Neural progenitor cell (in vitro differentiated cells): Measurements from ENCODE around the gene GFY. TPM values are rescaled to one million over a fixed set of nuclear protein-coding genes. Genes with fewer than 3 reads are reported as not detected.

ENCODE experiments used
- DNase-seq: peaks from one replicate; pipeline ENCODE4 v3.0.0-alpha.2; 2016; ENCODE audit warnings: low spot score
- H2AFZ ChIP-seq: fragments of 200-600 bp; sonication (generic); replicated peaks from 2 replicates; pipeline ENCODE4 v1.6.1; 2016; ENCODE audit warnings: antibody characterized with exemption
- H3F3A ChIP-seq: fragments of 200-600 bp; sonication (generic); 2 replicates; pipeline ENCODE4 v1.6.1; 2016; ENCODE audit warnings: antibody characterized with exemption, low read depth
- H3K27ac ChIP-seq: fragments of 200-600 bp; sonication (generic); 2 replicates; pipeline ENCODE4 v1.5.1; 2016; ENCODE audit warnings: mild to moderate bottlenecking
- H3K27me3 ChIP-seq: fragments of 200-600 bp; sonication (generic); 2 replicates; pipeline ENCODE4 v1.6.1; 2016; ENCODE audit warnings: mild to moderate bottlenecking, moderate library complexity
- H3K36me3 ChIP-seq: fragments of 200-600 bp; sonication (generic); 2 replicates; pipeline ENCODE4 v1.5.1; 2016
- H3K4me1 ChIP-seq: fragments of 200-600 bp; sonication (generic); 2 replicates; pipeline ENCODE4 v1.6.1; 2016; ENCODE audit warnings: mixed run types
- H3K4me2 ChIP-seq: fragments of 200-600 bp; sonication (generic); 2 replicates; pipeline ENCODE4 v1.6.1; 2016
- H3K4me3 ChIP-seq: fragments of 200-600 bp; sonication (generic); 2 replicates; pipeline ENCODE4 v1.5.1; 2016
- H3K79me2 ChIP-seq: fragments of 200-600 bp; sonication (generic); 2 replicates; pipeline ENCODE4 v1.6.1; 2016; ENCODE audit warnings: low read depth
- H3K9ac ChIP-seq: fragments of 200-600 bp; sonication (generic); 2 replicates; pipeline ENCODE4 v1.6.1; 2016
- H3K9me3 ChIP-seq: fragments of 200-600 bp; sonication (generic); 2 replicates; pipeline ENCODE4 v1.5.1; 2016; ENCODE audit warnings: low read depth
- H4K20me1 ChIP-seq: fragments of 200-600 bp; sonication (generic); 2 replicates; pipeline ENCODE4 v1.6.1; 2016; ENCODE audit warnings: low read depth
- H3K27ac Mint-ChIP-seq: 3 replicates; pipeline ENCODE4 v1.8.0; 2021; ENCODE audit warnings: mixed read lengths
- H3K27me3 Mint-ChIP-seq: 2 replicates; pipeline ENCODE4 v1.8.0; 2022; ENCODE audit warnings: low read depth, mild to moderate bottlenecking, inconsistent platforms, moderate library complexity, mixed read lengths; ENCODE audit not compliant: insufficient read depth
- H3K36me3 Mint-ChIP-seq: 3 replicates; pipeline ENCODE4 v1.8.0; 2021; ENCODE audit warnings: mixed read lengths
- H3K4me1 Mint-ChIP-seq: 3 replicates; pipeline ENCODE4 v1.8.0; 2021; ENCODE audit warnings: mixed read lengths
- H3K4me3 Mint-ChIP-seq: 3 replicates; pipeline ENCODE4 v1.8.0; 2021; ENCODE audit warnings: mild to moderate bottlenecking, moderate library complexity, mixed read lengths
- H3K9me3 Mint-ChIP-seq: 3 replicates; pipeline ENCODE4 v1.8.0; 2020; ENCODE audit warnings: mixed read lengths
- CTCF ChIP-seq: fragments of 200-600 bp; sonication (generic); IDR thresholded peaks from 2 replicates; pipeline ENCODE4 v1.5.1; 2017; ENCODE audit warnings: antibody characterized with exemption, mild to moderate bottlenecking
- EZH2 ChIP-seq: fragments of 200-600 bp; sonication (generic); IDR thresholded peaks from 2 replicates; pipeline ENCODE4 v1.6.1; 2017; ENCODE audit warnings: antibody characterized with exemption, mild to moderate bottlenecking, moderate library complexity
- EZH2phosphoT487 ChIP-seq: fragments of 200-600 bp; sonication (generic); IDR thresholded peaks from 2 replicates; pipeline ENCODE4 v1.6.1; 2017; ENCODE audit warnings: antibody characterized with exemption
- total RNA-seq: library from RNA; depleted of rRNA; stranded (reverse); fragments of >200 nt; gene quantifications from 2 replicates; pipeline ENCODE4 v1.2.3, GENCODE V29; 2015; ENCODE audit warnings: low replicate concordance

GFY gene
- total RNA-seq, 1 donor from 2014 or later: not detected

GRCh38 chr19:49427339-49427738 is 2.2 kb downstream of the GFY start:
- H3K4me3 ChIP-seq: no peak overlapping the region
- TF ChIP-seq EZH2phosphoT487: no peak
- no peak for TF ChIP-seq EZH2
- TF ChIP-seq CTCF: no peak
- H3K4me2 ChIP-seq: no peak overlapping the region
- no peak overlapping the region for H3K9ac ChIP-seq
- H3K27ac ChIP-seq: no peak overlapping the region
- no peaks in the 10 kb centered on the region for H3K36me3 ChIP-seq
- no peak overlapping the region for H2AFZ ChIP-seq
- H3K4me3 Mint-ChIP-seq: peak overlapping the region; percentile 47
- peaks cover 66% of the 10 kb centered on the region for H3F3A ChIP-seq
- H3K36me3 Mint-ChIP-seq: no peaks in the 10 kb centered on the region
- peaks cover 14% of the 10 kb centered on the region for H3K9me3 Mint-ChIP-seq
- H3K27ac Mint-ChIP-seq: no peak overlapping the region
- H3K27me3 Mint-ChIP-seq: peaks cover 70% of the 10 kb centered on the region
- H3K27me3 ChIP-seq: peaks cover 96% of the 10 kb centered on the region
- no peak for DNase-seq
- H3K4me1 ChIP-seq: peaks cover 39% of the 10 kb centered on the region
- H3K9me3 ChIP-seq: no peaks in the 10 kb centered on the region
- H3K4me1 Mint-ChIP-seq: peaks cover 63% of the 10 kb centered on the region
- no peaks in the 10 kb centered on the region for H3K79me2 ChIP-seq
- no peaks in the 10 kb centered on the region for H4K20me1 ChIP-seq

- Histone ChIP-seq H3K79me2 (no peaks in the 10 kb centered on the region), H3K9me3 (no peaks in the 10 kb centered on the region), H3K4me1 (peaks cover 40% of the 10 kb centered on the region), H3K27ac (no peak overlapping the region), H3K27me3 (peaks cover 96% of the 10 kb centered on the region), H3K9ac (no peak overlapping the region), H3K36me3 (no peaks in the 10 kb centered on the region), H3K4me2 (peak overlapping the region; percentile 93), H2AFZ (peak overlapping the region; percentile 30), H3F3A (peaks cover 67% of the 10 kb centered on the region), H3K4me3 (peak overlapping the region; percentile 50), H4K20me1 (no peaks in the 10 kb centered on the region)
- Mint-ChIP-seq H3K27me3 (peaks cover 67% of the 10 kb centered on the region), H3K4me1 (peaks cover 58% of the 10 kb centered on the region), H3K36me3 (no peaks in the 10 kb centered on the region), H3K9me3 (peaks cover 14% of the 10 kb centered on the region), H3K4me3 (peak overlapping the region; percentile 87), H3K27ac (peak overlapping the region; percentile 46)
- TF ChIP-seq CTCF (no peak), EZH2 (peak; percentile 56)
- peak; percentile 80 for DNase-seq
These were observed 2.8 kb downstream of the GFY start for GRCh38 chr19:49427855-49428546.

DNA sequence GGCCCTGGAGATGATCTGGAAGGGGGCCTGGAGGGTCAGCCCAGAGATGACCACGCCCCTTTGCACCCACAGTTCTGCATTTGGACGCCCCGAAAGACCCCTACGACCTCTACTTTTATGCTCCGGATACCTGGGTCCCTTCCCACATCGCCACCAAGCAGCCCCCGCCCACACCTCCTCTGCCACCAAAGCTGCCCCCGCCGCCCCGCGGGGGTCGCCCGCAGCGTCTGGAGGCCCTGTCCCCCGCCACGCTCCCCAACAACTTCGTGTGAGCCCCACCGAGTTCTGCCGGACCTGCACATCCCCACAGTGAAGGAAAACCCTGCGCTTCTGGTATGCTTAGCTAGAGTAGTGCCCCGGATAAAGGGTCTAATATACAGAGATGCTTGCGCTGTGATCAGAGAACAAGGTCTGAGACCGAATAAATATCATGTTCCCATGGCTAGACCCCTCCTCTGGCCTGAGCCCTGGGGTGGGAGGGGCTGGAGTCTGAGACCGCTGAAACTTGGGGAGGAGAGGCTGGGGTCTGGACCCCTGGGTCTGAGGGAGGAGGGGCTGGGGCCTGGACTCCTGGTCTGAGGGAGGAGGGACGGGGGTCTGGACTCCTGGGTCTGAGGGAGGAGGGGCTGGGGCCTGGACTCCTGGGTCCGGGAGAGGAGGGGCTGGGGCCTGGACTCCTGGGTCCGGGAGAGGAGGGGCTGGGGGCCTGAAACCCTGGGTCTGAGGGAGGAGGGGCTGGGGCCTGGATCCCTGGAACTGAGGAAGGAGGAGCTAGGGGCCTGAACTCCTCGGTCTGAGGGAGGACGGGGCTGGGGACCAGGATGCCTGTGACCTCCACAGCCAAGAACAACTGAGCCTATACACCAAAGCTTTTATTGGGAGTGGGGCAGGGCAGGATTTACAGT is 3.6 kb downstream of the GFY start:
- no peaks in the 10 kb centered on the region for H3K9me3 ChIP-seq
- H3K9ac ChIP-seq: no peak overlapping the region
- H3K27me3 ChIP-seq: peaks cover 96% of the 10 kb centered on the region
- Mint-ChIP-seq H3K27me3 (peaks cover 67% of the 10 kb centered on the region), H3K27ac (peak overlapping the region; percentile 46), H3K36me3 (peaks cover 2% of the 10 kb centered on the region), H3K9me3 (peaks cover 17% of the 10 kb centered on the region), H3K4me3 (peak overlapping the region; percentile 87), H3K4me1 (peaks cover 54% of the 10 kb centered on the region)
- DNase-seq: peak; percentile 62
- H4K20me1 ChIP-seq: no peaks in the 10 kb centered on the region
- TF ChIP-seq EZH2: no peak
- TF ChIP-seq EZH2phosphoT487: no peak
- TF ChIP-seq CTCF: no peak
- H3K79me2 ChIP-seq: no peaks in the 10 kb centered on the region
- H3K36me3 ChIP-seq: no peaks in the 10 kb centered on the region
- H2AFZ ChIP-seq: peak overlapping the region; percentile 30
- peaks cover 32% of the 10 kb centered on the region for H3K4me1 ChIP-seq
- H3F3A ChIP-seq: peaks cover 60% of the 10 kb centered on the region
- peak overlapping the region; percentile 50 for H3K4me3 ChIP-seq
- H3K27ac ChIP-seq: no peak overlapping the region
- H3K4me2 ChIP-seq: peak overlapping the region; percentile 93
